HEK293 (cell line): Measurements from ENCODE around the gene GREM2.

Experiments used
- AEBP2 ChIP-seq: fragments of 450-650 bp; formaldehyde crosslinking; IDR thresholded peaks from 2 replicates; pipeline ENCODE4 v1.5.1; 2016; ENCODE audit warnings: missing biosample characterization, missing genetic modification characterization, borderline replicate concordance
- HIC1 ChIP-seq: fragments of 450-650 bp; formaldehyde crosslinking; IDR thresholded peaks from 2 replicates; pipeline ENCODE4 v1.5.1; 2016; ENCODE audit warnings: missing biosample characterization, missing genetic modification characterization
- HOXC10 ChIP-seq: sonication (generic); formaldehyde crosslinking; IDR thresholded peaks from 2 replicates; pipeline ENCODE4 v1.8.1; 2023; ENCODE audit warnings: mild to moderate bottlenecking, missing genetic modification reagents
- KLF1 ChIP-seq: fragments of 450-650 bp; formaldehyde crosslinking; IDR thresholded peaks from 2 replicates; pipeline ENCODE4 v1.5.1; 2016; ENCODE audit warnings: missing biosample characterization, missing genetic modification characterization
- SCRT2 ChIP-seq: fragments of 450-650 bp; formaldehyde crosslinking; IDR thresholded peaks from 2 replicates; pipeline ENCODE4 v1.5.1; 2016; ENCODE audit warnings: missing biosample characterization, missing genetic modification characterization
- TRIM28 ChIP-seq: IDR thresholded peaks from 2 replicates; pipeline ENCODE4 v1.6.1; 2011; ENCODE audit warnings: low read length, control low read depth, borderline replicate concordance
- ZIC2 ChIP-seq: fragments of 450-650 bp; formaldehyde crosslinking; IDR thresholded peaks from 2 replicates; pipeline ENCODE4 v1.5.1; 2016; ENCODE audit warnings: missing biosample characterization, missing genetic modification characterization
- ZNF10 ChIP-seq: fragments of 450-650 bp; formaldehyde crosslinking; IDR thresholded peaks from 2 replicates; pipeline ENCODE4 v1.5.1; 2017; ENCODE audit warnings: missing biosample characterization, missing genetic modification characterization
- ZNF114 ChIP-seq: fragments of 450-650 bp; formaldehyde crosslinking; IDR thresholded peaks from 2 replicates; pipeline ENCODE4 v1.5.0; 2017; ENCODE audit warnings: missing biosample characterization, missing genetic modification characterization
- ZNF157 ChIP-seq: fragments of 450-650 bp; formaldehyde crosslinking; IDR thresholded peaks from 2 replicates; pipeline ENCODE4 v1.5.1; 2016; ENCODE audit warnings: missing biosample characterization, missing genetic modification characterization
- ZNF214 ChIP-seq: fragments of 450-650 bp; formaldehyde crosslinking; IDR thresholded peaks from 2 replicates; pipeline ENCODE4 v1.5.1; 2017; ENCODE audit warnings: missing biosample characterization, mild to moderate bottlenecking, missing genetic modification characterization, borderline replicate concordance
- ZNF223 ChIP-seq: fragments of 450-650 bp; formaldehyde crosslinking; IDR thresholded peaks from 2 replicates; pipeline ENCODE4 v1.5.1; 2016; ENCODE audit warnings: missing biosample characterization, missing genetic modification characterization
- ZNF23 ChIP-seq: fragments of 450-650 bp; formaldehyde crosslinking; IDR thresholded peaks from 2 replicates; pipeline ENCODE4 v1.5.1; 2016; ENCODE audit warnings: missing biosample characterization, missing genetic modification characterization, borderline replicate concordance
- ZNF248 ChIP-seq: fragments of 450-650 bp; formaldehyde crosslinking; IDR thresholded peaks from 2 replicates; pipeline ENCODE4 v1.5.1; 2017; ENCODE audit warnings: missing biosample characterization, missing genetic modification characterization
- ZNF391 ChIP-seq: fragments of 450-650 bp; formaldehyde crosslinking; IDR thresholded peaks from 2 replicates; pipeline ENCODE4 v1.5.1; 2016; ENCODE audit warnings: low read depth, missing biosample characterization, missing genetic modification characterization, borderline replicate concordance
- ZNF600 ChIP-seq: fragments of 450-650 bp; formaldehyde crosslinking; IDR thresholded peaks from 2 replicates; pipeline ENCODE4 v1.5.1; 2016; ENCODE audit warnings: missing biosample characterization, missing genetic modification characterization
- ZNF623 ChIP-seq: fragments of 450-650 bp; formaldehyde crosslinking; IDR thresholded peaks from 2 replicates; pipeline ENCODE4 v1.5.1; 2016; ENCODE audit warnings: missing biosample characterization, missing genetic modification characterization
- ZNF670 ChIP-seq: fragments of 450-650 bp; formaldehyde crosslinking; IDR thresholded peaks from 2 replicates; pipeline ENCODE4 v1.5.1; 2016; ENCODE audit warnings: missing biosample characterization, missing genetic modification characterization, low read depth
- ZNF677 ChIP-seq: fragments of 450-650 bp; IDR thresholded peaks from 2 replicates; pipeline ENCODE4 v1.5.0; 2018; ENCODE audit warnings: missing biosample characterization, mild to moderate bottlenecking, missing genetic modification characterization, moderate library complexity
- ZSCAN16 ChIP-seq: fragments of 450-650 bp; formaldehyde crosslinking; IDR thresholded peaks from 2 replicates; pipeline ENCODE4 v1.5.1; 2016; ENCODE audit warnings: missing biosample characterization, missing genetic modification characterization
- TF ChIP-seq, protein P1 (sequence below): fragments of 450-650 bp; formaldehyde crosslinking; conservative IDR thresholded peaks from 2 replicates; pipeline ENCODE4 v1.5.1; 2016; ENCODE audit warnings: low read depth, missing biosample characterization, missing genetic modification characterization
- TF ChIP-seq, protein P2 (sequence below): fragments of 450-650 bp; formaldehyde crosslinking; IDR thresholded peaks from 2 replicates; pipeline ENCODE4 v1.5.1; 2016; ENCODE audit warnings: missing biosample characterization, missing genetic modification characterization

Gene GREM2

GRCh38 chr1:240562779-240563178 is 49.2 kb downstream of the GREM2 start (continued):
- TF ChIP-seq, protein P1, sequence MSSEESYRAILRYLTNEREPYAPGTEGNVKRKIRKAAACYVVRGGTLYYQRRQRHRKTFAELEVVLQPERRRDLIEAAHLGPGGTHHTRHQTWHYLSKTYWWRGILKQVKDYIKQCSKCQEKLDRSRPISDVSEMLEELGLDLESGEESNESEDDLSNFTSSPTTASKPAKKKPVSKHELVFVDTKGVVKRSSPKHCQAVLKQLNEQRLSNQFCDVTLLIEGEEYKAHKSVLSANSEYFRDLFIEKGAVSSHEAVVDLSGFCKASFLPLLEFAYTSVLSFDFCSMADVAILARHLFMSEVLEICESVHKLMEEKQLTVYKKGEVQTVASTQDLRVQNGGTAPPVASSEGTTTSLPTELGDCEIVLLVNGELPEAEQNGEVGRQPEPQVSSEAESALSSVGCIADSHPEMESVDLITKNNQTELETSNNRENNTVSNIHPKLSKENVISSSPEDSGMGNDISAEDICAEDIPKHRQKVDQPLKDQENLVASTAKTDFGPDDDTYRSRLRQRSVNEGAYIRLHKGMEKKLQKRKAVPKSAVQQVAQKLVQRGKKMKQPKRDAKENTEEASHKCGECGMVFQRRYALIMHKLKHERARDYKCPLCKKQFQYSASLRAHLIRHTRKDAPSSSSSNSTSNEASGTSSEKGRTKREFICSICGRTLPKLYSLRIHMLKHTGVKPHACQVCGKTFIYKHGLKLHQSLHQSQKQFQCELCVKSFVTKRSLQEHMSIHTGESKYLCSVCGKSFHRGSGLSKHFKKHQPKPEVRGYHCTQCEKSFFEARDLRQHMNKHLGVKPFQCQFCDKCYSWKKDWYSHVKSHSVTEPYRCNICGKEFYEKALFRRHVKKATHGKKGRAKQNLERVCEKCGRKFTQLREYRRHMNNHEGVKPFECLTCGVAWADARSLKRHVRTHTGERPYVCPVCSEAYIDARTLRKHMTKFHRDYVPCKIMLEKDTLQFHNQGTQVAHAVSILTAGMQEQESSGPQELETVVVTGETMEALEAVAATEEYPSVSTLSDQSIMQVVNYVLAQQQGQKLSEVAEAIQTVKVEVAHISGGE = no peak
- TF ChIP-seq ZNF214 (tag by site-specific recombination) (no peak), HOXC10 (CRISPR knock-in tag) (no peak), ZNF10 (tag by site-specific recombination) (no peak), ZNF391 (tag by site-specific recombination) (no peak), ZNF600 (tag by site-specific recombination) (no peak), TRIM28 (no peak), ZNF23 (tag by site-specific recombination) (peak; percentile 24; the same call in 1 of the 2 replicates), ZSCAN16 (tag by site-specific recombination) (peak; percentile 45; the same call in 1 of the 2 replicates), ZNF248 (tag by site-specific recombination) (no peak), KLF1 (tag by site-specific recombination) (no peak), HIC1 (tag by site-specific recombination) (no peak), ZIC2 (tag by site-specific recombination) (no peak), ZNF677 (no peak), SCRT2 (tag by site-specific recombination) (no peak), ZNF623 (no peak), ZNF223 (tag by site-specific recombination) (no peak), ZNF157 (tag by site-specific recombination) (peak; percentile 67), ZNF114 (tag by site-specific recombination) (no peak), AEBP2 (tag by site-specific recombination) (no peak), ZNF670 (tag by site-specific recombination) (peak; percentile 97)
- TF ChIP-seq, protein P2, sequence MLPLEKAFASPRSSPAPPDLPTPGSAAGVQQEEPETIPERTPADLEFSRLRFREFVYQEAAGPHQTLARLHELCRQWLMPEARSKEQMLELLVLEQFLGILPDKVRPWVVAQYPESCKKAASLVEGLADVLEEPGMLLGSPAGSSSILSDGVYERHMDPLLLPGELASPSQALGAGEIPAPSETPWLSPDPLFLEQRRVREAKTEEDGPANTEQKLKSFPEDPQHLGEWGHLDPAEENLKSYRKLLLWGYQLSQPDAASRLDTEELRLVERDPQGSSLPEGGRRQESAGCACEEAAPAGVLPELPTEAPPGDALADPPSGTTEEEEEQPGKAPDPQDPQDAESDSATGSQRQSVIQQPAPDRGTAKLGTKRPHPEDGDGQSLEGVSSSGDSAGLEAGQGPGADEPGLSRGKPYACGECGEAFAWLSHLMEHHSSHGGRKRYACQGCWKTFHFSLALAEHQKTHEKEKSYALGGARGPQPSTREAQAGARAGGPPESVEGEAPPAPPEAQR (tag by site-specific recombination) = 0 out of 2 replicates have a peak, but pooled peaks have one; percentile 24
